Measurements from ENCODE around the gene F10. TPM values are rescaled to one million over a fixed set of nuclear protein-coding genes. Genes with fewer than 3 reads are reported as not detected.

F10 gene
- total RNA-seq, 4 donors from 2014 or later = 7.3 to 33.0 (median 20.7) TPM

GRCh38 chr13:113183450-113184129, 61.0 kb downstream of the F10 start:
- no peak for TF ChIP-seq CTCF (IDR thresholded peaks at IDR 0.05; ENCODE audit: low read depth)

GRCh38 chr13:113184568-113185440, 62.2 kb downstream of the F10 start:
- TF ChIP-seq CTCF (IDR thresholded peaks at IDR 0.05; ENCODE audit: low read depth) = no peak

- no peak for TF ChIP-seq CTCF (IDR thresholded peaks at IDR 0.05; ENCODE audit: low read depth)
Observed at GRCh38 chr13:113186061-113186900, 63.7 kb downstream of the F10 start.

- no peak for TF ChIP-seq CTCF (IDR thresholded peaks at IDR 0.05; ENCODE audit: low read depth)
Observed at GRCh38 chr13:113187263-113187669, 64.7 kb downstream of the F10 start.

- no peak for TF ChIP-seq CTCF (IDR thresholded peaks at IDR 0.05; ENCODE audit: low read depth)
Observed at GRCh38 chr13:113187883-113188665, 65.5 kb downstream of the F10 start.

- TF ChIP-seq CTCF (IDR thresholded peaks at IDR 0.05; ENCODE audit: low read depth) = no peak
Observed at GRCh38 chr13:113190181-113190580, 67.6 kb downstream of the F10 start.

Measured in subcutaneous adipose tissue (tissue), 4 donors.